ENCODE results near the gene DIAPH2.

- TF ChIP-seq CTCF (conservative IDR thresholded peaks at IDR 0.05; ENCODE audit: low read length) (no peak), EZH2phosphoT487 (IDR thresholded peaks at IDR 0.05; ENCODE audit: borderline replicate concordance) (no peak)
Observed at GRCh38 chrX:97306771-97307470, 622.3 kb downstream of the DIAPH2 start.
